22Rv1 (cell line): ENCODE results near the gene RCBTB1.

ENCODE experiments used
- H3K27ac ChIP-seq: fragments of 450-650 bp; 2 replicates; pipeline ENCODE4 v1.5.1; 2017
- CTCF ChIP-seq: fragments of 450-650 bp; IDR thresholded peaks from 2 replicates; pipeline ENCODE4 v1.5.1; 2017; ENCODE audit warnings: mild to moderate bottlenecking
- ZFX ChIP-seq: fragments of 450-650 bp; IDR thresholded peaks from 2 replicates; pipeline ENCODE4 v1.6.1; 2017; ENCODE audit warnings: antibody characterized with exemption, borderline replicate concordance

Gene RCBTB1

GRCh38 chr13:49495783-49496762 lies 89.3 kb downstream of the RCBTB1 start, which contains the start of gene PHF11:
Gene PHF11 (plus strand): TSS chr13:49495953. CDS start chr13:49496002, 49 bp downstream.
- peak within 1 kb of the TSS; percentile 91 for H3K27ac ChIP-seq
- TF ChIP-seq CTCF (0 out of 2 replicates have a peak, but pooled peaks have one; percentile 10), ZFX (no peak)

- TF ChIP-seq ZFX = no peak
- TF ChIP-seq CTCF = no peak
- H3K27ac ChIP-seq = peak overlapping the region; percentile 91
These were observed 90.7 kb downstream of the RCBTB1 start for GRCh38 chr13:49494645-49495044.

GRCh38 chr13:49488563-49488962 lies 96.8 kb downstream of the RCBTB1 start:
- TF ChIP-seq CTCF (no peak), ZFX (no peak)
- no peak overlapping the region for H3K27ac ChIP-seq
